ENCODE data around the gene AUNIP. TPM values are rescaled to one million over a fixed set of nuclear protein-coding genes. Genes with fewer than 3 reads are reported as not detected.

Gene AUNIP
- polyA plus RNA-seq, 2 of the 4 experiments (the other 2 are of a cell fraction), result 6.5 to 8.4 TPM

DNA sequence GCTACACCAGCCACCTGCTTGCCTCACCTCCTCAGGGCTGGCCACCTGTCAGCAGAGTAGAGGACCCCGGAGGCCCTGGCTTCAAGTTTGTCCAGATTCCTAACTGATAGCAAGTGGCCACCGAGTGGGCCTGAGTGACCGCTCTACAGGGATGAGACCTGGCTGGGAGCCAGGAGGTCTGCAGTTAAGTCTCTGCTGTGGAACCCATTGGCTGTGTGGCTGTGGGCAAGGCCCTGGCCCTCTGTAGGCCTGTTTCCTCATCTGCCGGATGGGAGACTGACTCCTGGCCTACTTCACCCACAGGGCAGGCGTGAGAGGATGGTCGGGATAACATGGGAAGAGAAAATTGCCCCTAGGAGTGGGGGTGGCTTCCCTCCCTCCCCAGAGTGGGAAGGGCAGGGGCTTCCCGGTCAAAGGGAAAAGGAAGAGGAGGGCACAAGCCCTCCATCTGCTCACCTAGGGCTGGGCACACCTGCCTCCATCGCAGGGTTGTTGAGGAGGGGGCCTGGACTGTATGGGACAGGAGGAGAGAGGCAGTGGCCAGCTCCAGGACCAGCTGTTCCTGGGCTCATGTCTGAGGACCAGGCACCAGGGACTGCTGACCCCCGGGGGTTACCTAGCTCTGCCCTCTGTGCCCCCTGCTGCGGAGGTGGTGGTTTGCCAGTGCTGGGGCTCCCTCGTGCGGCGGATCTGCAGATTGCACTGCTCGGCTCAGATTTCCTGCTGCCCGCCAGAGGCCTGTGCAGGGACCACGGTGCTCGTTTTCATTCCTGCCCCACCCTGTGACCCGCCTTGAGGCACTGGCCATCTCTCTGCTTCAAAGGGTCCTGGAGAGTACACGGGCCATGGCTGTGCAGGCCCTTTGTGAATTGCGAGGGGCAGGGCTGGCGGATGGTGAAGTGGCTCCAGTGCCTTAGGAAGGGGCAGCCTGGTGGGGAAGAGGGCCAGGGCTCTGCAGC is 48.6 kb downstream of the AUNIP start:
- ATAC-seq (peak; percentile 70 to 85), DNase-seq (ENCODE audit: low read depth in 1 of 2, low spot score in 1 of 2) (peak; percentile 44 to 54), FAIRE-seq (no peak)
- H3K27ac ChIP-seq, result no peak overlapping the region
- no peak overlapping the region for H3K4me2 ChIP-seq
- no peaks in the 10 kb centered on the region for H3K4me1 ChIP-seq
- TF ChIP-seq FOSL2 (IDR thresholded peaks at IDR 0.05), result no peak
- TF ChIP-seq FOSL2 (CRISPR knock-in tag; IDR thresholded peaks at IDR 0.05), result no peak
- peak; percentile 86 to 89 for TF ChIP-seq RAD21 (conservative IDR thresholded peaks at IDR 0.05 in 1 of 2, IDR thresholded peaks at IDR 0.05 in 1 of 2)
- TF ChIP-seq, protein P1, sequence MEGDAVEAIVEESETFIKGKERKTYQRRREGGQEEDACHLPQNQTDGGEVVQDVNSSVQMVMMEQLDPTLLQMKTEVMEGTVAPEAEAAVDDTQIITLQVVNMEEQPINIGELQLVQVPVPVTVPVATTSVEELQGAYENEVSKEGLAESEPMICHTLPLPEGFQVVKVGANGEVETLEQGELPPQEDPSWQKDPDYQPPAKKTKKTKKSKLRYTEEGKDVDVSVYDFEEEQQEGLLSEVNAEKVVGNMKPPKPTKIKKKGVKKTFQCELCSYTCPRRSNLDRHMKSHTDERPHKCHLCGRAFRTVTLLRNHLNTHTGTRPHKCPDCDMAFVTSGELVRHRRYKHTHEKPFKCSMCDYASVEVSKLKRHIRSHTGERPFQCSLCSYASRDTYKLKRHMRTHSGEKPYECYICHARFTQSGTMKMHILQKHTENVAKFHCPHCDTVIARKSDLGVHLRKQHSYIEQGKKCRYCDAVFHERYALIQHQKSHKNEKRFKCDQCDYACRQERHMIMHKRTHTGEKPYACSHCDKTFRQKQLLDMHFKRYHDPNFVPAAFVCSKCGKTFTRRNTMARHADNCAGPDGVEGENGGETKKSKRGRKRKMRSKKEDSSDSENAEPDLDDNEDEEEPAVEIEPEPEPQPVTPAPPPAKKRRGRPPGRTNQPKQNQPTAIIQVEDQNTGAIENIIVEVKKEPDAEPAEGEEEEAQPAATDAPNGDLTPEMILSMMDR (IDR thresholded peaks at IDR 0.05), result peak; percentile 74
- TF ChIP-seq KDM1A (IDR thresholded peaks at IDR 0.05; ENCODE audit: low read depth), result no peak
- peak; percentile 70 for TF ChIP-seq SMC3 (IDR thresholded peaks at IDR 0.05)
- H3K4me3 ChIP-seq, result no peak overlapping the region
- ChIA-PET CTCF (interaction anchor here (0.6 to 4.4 kb wide), 32 partner anchors 9 to 571 kb away, joined by 3 to 21 read pairs (median 3); partner anchors contain the start of genes MACO1, MTFR1L, PAFAH2 and SELENON), POLR2A (interaction anchor here (0.6 to 1.7 kb wide), 3 partner anchors 11 to 563 kb away, joined by 3 to 6 read pairs (median 4); partner anchors contain the start of genes RSRP1 and SELENON)
- WGBS (ENCODE audit: missing lambda C conversion rate), result 65% methylated on average over 10 of the region's 21 CpGs
- H3K9me3 ChIP-seq, result no peaks in the 10 kb centered on the region

DNA sequence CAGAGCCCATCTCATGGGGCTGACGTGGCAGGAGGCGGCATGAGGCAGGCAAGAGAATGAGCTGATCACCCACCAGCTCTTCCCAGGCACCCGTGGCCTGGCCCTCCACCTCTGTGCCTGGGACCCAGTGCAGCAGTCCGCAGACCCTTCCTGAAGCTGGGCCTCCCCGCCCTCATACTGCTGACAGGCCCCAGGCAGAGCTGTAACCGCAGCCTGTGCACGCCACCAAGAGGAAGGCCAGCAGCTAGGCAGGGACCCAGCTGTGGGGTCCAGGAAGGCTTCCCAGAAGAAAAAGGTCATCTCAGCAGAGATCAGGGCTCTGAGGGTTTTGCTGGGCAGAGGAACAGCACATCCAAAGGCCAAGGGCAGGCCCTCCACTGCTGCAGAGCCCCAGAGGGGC is 49.3 kb downstream of the AUNIP start:
- TF ChIP-seq JUN (IDR thresholded peaks at IDR 0.05) (no peak), EP300 (IDR thresholded peaks at IDR 0.05) (no peak), ZC3H11A (IDR thresholded peaks at IDR 0.05) (no peak), MYC (IDR thresholded peaks at IDR 0.05; ENCODE audit: borderline replicate concordance, low read length) (no peak), TP53 (CRISPR knock-in tag; IDR thresholded peaks at IDR 0.05) (no peak), NR3C1 (IDR thresholded peaks at IDR 0.05) (no peak), RARB (CRISPR knock-in tag; IDR thresholded peaks at IDR 0.05) (no peak), TFCP2L1 (CRISPR knock-in tag; IDR thresholded peaks at IDR 0.05) (no peak), CHD2 (IDR thresholded peaks at IDR 0.05; ENCODE audit: low read length, partially characterized antibody) (no peak)
- TF ChIP-seq, protein P2, sequence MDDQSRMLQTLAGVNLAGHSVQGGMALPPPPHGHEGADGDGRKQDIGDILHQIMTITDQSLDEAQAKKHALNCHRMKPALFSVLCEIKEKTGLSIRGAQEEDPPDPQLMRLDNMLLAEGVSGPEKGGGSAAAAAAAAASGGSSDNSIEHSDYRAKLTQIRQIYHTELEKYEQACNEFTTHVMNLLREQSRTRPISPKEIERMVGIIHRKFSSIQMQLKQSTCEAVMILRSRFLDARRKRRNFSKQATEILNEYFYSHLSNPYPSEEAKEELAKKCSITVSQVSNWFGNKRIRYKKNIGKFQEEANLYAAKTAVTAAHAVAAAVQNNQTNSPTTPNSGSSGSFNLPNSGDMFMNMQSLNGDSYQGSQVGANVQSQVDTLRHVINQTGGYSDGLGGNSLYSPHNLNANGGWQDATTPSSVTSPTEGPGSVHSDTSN (IDR thresholded peaks at IDR 0.05), result no peak
- TF ChIP-seq, protein P3, sequence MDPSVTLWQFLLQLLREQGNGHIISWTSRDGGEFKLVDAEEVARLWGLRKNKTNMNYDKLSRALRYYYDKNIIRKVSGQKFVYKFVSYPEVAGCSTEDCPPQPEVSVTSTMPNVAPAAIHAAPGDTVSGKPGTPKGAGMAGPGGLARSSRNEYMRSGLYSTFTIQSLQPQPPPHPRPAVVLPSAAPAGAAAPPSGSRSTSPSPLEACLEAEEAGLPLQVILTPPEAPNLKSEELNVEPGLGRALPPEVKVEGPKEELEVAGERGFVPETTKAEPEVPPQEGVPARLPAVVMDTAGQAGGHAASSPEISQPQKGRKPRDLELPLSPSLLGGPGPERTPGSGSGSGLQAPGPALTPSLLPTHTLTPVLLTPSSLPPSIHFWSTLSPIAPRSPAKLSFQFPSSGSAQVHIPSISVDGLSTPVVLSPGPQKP (IDR thresholded peaks at IDR 0.05; ENCODE audit: low read depth, low read length), result no peak
- TF ChIP-seq, protein P4, sequence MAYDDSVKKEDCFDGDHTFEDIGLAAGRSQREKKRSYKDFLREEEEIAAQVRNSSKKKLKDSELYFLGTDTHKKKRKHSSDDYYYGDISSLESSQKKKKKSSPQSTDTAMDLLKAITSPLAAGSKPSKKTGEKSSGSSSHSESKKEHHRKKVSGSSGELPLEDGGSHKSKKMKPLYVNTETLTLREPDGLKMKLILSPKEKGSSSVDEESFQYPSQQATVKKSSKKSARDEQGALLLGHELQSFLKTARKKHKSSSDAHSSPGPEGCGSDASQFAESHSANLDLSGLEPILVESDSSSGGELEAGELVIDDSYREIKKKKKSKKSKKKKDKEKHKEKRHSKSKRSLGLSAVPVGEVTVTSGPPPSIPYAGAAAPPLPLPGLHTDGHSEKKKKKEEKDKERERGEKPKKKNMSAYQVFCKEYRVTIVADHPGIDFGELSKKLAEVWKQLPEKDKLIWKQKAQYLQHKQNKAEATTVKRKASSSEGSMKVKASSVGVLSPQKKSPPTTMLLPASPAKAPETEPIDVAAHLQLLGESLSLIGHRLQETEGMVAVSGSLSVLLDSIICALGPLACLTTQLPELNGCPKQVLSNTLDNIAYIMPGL (CRISPR knock-in tag; IDR thresholded peaks at IDR 0.05; ENCODE audit: borderline replicate concordance), result no peak
- no peak overlapping the region for H3K27ac ChIP-seq
- ChIA-PET CTCF (interaction anchor here (0.6 to 4.4 kb wide), 20 partner anchors 8 to 570 kb away, joined by 3 to 21 read pairs (median 4); partner anchors contain the start of genes MACO1 and SELENON), POLR2A (interaction anchor here (0.6 to 1.7 kb wide), 3 partner anchors 10 to 288 kb away, joined by 3 to 6 read pairs (median 3); partner anchors contain the start of genes MTFR1L and SELENON)
- no peak overlapping the region for H3K4me3 ChIP-seq
- DNase-seq (ENCODE audit: low read depth in 1 of 2, low spot score in 1 of 2) (no peak), ATAC-seq (peak in 1 of 2 experiments; percentile 13; a peak in 3 of 6 replicates), FAIRE-seq (no peak)
- H3K4me2 ChIP-seq, result no peak overlapping the region
- WGBS (ENCODE audit: missing lambda C conversion rate), result no CpG with 5 or more reads among the region's 7 CpGs
- no peaks in the 10 kb centered on the region for H3K4me1 ChIP-seq
- H3K9me3 ChIP-seq, result no peaks in the 10 kb centered on the region

Measured in A549 (cell line).